Gastrocnemius medialis (tissue), 4 donors: ENCODE data around the gene PSMC2.
"Not testable (repeated sequence)": the region's sequence is repeated elsewhere in the genome, so short reads cannot be mapped to it uniquely, and the experiment has no call there.

ENCODE experiments used
- POLR2A ChIP-seq, 2 donors: fragments of 450-650 bp; IDR thresholded peaks; one replicate each; pipeline ENCODE4 v1.6.1; 2017; ENCODE audit warnings: antibody characterized with exemption in 2 of 2, mild to moderate bottlenecking in 2 of 2, moderate library complexity in 2 of 2
- TF ChIP-seq, protein P1 (sequence below), 5 experiments: fragments of 450-650 bp in 3 of 5; fragments of 200-600 bp in 2 of 5; sonication (generic) in 2 of 5; IDR thresholded peaks in 4 of 5; conservative IDR thresholded peaks in 1 of 5; 1 replicate in 4 of 5; 2 replicates in 1 of 5; pipeline ENCODE4 v1.5.1; 2016 to 2019; ENCODE audit warnings: antibody characterized with exemption in 5 of 5, mild to moderate bottlenecking in 3 of 5, moderate library complexity in 3 of 5

DNA sequence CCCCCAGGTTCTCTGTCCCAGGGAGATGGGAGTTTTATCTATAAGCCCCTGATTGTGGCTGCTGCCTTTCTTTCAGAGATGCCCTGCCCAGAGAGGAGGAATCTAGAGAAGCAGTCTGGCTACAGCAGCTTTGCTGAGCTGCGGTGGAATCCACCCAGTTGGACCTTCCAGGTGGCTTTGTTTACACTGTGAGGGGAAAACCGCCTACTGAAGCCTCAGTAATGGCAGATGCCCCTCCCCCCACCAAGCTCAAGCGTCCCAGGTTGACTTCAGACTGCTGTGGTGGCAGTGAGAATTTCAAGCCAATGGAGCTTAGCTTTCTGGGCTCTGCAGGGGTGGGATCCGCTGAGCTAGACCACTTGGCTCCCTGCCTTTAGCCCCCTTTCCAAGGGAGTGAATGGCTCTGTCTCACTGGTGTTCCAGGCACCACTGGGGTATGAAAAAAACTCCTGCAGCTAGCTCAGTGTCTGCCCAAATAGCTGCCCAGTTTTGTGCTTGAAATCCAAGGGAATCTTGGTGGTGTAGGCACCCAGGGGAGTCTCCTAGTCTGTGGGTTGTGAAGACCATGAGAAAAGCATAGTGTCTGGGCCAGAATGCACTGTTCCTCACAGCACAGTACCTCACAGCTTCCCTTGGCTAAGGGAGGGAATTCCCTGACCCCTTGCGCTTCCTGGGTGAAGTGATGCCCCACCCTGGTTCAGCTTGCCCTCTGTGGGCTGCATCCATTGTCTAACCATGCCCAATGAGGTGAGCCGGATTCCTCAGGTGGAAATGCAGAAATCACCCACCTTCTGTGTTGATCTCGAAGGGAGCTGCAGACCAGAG, 58.6 kb downstream of the PSMC2 start:
- TF ChIP-seq, protein P1, sequence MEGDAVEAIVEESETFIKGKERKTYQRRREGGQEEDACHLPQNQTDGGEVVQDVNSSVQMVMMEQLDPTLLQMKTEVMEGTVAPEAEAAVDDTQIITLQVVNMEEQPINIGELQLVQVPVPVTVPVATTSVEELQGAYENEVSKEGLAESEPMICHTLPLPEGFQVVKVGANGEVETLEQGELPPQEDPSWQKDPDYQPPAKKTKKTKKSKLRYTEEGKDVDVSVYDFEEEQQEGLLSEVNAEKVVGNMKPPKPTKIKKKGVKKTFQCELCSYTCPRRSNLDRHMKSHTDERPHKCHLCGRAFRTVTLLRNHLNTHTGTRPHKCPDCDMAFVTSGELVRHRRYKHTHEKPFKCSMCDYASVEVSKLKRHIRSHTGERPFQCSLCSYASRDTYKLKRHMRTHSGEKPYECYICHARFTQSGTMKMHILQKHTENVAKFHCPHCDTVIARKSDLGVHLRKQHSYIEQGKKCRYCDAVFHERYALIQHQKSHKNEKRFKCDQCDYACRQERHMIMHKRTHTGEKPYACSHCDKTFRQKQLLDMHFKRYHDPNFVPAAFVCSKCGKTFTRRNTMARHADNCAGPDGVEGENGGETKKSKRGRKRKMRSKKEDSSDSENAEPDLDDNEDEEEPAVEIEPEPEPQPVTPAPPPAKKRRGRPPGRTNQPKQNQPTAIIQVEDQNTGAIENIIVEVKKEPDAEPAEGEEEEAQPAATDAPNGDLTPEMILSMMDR (IDR thresholded peaks at IDR 0.05 in 4 of 5, conservative IDR thresholded peaks at IDR 0.05 in 1 of 5), result not testable (repeated sequence)
- TF ChIP-seq POLR2A (IDR thresholded peaks at IDR 0.05), result not testable (repeated sequence)
